GM19463 (cell line): ENCODE results near the gene MRPL27.

Source experiments
- ATAC-seq: cut with Tn5 transposase; IDR thresholded peaks from one replicate; pipeline ENCODE4 v1.9.1; 2021; ENCODE audit warnings: mild to moderate bottlenecking, moderate library complexity; ENCODE audit not compliant: unreplicated experiment

The MRPL27 gene

DNA sequence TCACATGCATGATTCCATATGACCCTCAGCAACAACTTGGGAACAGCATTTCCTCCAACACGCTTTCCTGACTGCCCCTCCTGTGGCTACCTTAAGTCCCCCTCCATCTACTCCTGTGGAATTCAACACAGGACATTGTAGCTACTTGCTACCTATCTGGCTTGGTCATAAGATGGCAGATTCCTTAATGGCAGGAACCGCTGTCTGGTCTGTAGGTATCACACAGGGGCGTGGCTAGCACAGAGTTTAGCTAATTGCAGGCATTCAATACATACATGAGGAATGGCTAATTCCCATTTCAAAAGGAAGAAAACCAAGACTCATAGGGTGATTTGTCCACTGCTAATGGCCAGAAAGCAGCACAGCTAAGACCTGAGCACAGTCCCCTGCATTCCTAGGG lies 15.7 kb upstream of the MRPL27 start:
- no peak for ATAC-seq

DNA sequence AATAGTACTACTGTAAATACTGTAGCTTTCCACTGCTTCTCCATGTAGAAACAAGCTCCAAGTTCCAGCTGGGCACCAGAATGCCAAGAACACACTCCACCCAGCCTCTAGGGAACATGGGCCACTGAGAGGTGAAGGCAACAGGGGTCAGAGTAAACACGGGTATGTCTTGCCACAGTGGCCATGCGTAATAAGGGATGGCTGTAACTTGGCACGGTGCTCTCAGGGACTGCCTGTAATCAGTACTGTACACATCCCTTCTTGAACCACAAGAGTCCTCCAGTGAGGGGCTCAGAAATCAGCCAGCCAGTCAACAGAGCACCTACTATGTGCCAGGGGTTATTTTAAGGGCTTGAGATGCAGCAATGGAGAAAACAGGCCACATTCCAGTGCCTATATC lies 13.5 kb upstream of the MRPL27 start:
- no peak for ATAC-seq

DNA sequence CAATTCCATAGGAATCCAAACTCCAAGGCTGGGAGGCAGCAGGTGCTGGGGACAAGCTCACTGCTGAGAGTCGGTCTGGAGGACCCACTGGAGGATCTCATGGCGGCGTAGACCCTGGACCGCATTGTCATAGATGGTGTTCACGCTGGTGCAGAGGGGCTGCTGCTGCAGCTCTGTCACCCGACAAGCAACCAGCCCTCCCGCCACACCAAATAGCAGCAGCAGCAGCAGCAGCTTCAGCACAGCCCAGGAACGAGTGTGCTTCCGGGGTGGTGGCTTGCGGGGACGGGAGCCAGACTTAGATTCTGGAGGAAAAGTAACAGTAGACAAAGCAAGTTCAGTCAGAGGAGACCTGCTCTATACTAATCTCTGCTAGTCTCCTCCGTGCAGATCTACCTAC lies 9.9 kb upstream of the MRPL27 start:
- no peak for ATAC-seq

DNA sequence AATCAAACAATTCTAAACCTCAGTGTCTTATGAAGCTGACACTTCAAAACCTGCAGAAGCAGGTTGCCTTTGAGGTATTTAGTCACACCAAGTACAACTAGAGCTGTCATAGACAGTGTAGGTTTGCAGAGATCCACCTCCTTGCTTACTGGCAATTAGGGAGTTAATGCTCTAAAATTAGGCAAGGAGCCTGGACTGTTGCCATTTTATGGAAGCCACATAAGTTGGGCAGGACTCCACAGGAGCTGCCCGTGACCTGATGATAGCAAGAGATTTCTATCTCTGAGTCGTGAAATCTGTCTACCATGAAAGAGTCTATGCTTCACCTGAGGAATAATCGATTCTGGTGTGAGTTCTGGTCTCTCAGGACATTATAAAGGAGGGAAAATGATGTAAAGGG lies 8.9 kb upstream of the MRPL27 start:
- ATAC-seq = no peak

DNA sequence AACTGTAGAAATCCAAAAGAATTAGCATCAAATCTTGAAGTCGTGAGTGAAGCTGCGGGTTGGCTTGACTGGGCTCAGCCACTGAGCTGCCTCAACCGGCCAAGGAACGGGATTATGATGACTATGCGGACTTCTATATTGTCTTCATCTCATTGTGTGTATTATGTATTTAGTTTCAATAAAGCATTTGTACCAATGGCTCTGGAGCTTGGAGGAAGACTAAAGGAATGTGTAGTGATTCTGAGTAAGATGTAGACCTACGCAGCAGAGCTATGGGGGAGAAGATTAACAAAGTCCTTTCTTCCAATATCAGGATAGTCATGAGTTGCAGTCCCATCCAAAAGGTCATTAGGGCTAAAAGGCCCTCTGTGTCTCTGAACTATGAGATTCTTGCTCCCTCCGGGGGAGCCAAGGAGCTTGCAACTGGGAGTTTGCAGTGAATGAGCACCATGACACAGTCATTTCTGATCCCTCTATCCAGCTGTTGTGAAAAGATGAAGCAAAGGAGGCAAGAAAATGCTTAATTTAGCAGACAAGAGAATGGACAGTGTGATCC lies 8.4 kb upstream of the MRPL27 start:
- no peak for ATAC-seq

DNA sequence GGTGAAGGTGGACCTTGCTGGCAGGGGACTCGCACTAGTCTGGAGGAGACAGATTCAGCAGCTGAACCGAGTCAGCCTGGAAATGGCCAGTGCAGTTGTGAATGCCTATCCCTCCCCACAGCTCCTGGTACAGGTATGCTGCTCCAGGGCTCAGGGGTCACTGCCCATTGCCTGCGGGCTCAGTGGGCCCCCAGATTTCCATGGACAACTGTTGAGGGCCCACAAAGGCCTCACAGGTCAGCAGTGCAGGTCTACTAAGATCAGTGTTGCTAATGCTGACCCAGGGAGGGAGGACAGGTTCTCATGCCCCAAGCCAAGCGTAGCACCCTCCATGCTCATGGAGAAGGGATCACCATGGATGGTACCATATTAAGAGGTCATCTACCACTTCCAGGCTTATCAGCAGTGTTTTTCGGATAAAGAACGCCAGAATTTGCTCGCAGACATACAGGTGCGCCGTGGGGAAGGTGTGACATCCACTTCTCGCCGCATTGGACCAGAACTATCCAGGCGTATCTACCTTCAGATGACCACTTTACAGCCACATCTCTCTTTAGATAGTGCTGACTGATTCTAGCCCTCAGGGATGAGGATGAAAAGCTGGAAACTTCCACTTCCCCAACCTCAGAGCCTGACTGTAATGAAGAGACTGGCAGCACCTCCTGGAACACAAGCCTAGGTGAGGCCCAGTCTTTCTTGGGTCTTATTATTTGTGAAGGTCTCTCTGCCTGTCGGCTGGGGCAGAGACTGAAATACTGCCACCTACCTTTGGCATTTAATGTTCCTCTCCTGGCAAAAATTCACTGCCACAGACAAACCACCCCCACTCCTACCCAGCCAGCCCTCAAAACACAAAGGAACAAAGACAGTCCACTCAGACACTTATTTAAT lies 7.6 kb upstream of the MRPL27 start:
- ATAC-seq = no peak

DNA sequence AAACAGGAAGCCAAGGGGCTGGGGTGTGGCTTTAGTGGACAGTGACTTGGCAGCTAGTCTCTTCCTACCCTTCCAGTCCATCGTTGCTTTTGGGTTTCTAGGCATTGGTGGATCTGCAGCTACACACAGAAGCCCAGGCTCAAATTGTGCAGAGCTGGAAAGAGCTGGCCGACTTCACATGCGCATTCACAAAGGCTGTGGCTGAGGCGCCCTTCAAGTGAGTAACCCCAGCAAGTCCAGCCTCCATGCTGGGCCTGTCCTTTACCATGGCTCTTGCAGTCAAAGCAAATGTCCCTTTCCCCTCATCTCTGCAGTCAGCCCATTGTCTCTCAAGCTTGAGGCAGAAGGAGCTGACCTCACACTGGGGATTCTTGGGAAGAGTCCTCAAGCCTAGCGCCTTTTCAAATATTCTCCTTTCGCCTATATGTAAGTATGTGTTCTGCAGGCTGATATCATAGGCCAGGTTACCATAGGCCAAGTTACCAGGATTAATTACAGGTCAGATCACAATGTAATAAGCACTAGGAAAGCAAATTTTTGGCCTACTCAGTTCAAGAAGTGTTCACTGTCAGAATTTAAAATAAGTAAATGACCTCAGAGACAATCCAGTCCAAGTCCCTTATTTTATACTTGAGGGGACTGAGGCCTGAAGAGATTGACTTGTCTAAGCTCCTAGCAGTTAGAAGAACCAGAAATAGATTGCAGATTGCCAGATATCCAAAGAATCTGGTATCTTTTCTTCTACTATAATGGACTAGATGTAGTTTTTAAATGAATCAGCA lies 6.6 kb upstream of the MRPL27 start:
- no peak for ATAC-seq

DNA sequence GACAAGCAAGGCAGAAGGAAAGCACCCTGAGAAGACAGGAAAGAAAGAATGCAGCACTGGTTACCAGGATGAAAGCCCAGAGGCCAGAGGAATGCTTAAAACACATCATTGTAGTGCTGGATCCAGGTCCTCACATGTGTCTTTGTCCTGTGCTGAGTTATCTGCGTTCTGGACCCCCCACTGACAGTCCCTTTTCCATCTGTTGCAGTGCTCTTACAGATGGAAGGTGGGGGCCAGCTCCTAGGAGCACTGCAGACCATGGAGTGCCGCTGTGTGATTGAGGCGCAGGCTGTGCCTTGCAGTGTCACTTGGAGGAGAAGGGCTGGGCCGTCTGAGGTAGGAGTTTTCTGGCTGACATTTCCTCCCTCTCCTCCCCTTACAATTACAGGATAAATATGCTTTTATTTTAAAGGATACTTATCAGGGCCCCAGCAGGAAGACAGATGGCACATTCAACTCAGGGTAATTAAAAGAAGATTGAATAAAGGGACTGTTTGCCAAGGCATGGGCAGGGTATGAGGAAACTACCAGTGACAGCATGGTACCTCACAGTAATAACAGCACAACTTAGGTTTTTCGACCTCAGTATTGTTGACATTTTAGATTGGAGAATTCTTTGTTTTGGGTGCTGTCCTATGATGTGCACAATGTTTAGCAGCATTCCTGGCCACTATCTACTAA lies 3.0 kb upstream of the MRPL27 start:
- no peak for ATAC-seq

DNA sequence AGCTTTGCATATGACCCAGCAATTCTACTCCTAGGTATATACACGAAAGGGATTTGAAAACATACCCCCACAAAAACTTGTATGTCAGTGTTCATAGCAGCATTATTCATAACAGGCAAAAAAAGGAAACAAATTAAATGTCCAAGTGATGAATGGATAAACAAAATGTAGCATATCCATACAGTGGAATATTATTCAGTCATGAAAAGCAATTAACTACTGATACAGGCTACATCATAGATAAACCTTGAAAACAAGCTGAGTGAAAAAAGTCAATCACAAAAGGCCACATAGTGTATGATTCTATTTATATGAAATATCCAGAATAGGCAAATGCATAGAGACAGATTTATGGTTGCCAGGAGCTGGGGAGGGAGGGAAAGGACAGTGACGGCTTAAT lies 721 bp upstream of the MRPL27 start:
- no peak for ATAC-seq

DNA sequence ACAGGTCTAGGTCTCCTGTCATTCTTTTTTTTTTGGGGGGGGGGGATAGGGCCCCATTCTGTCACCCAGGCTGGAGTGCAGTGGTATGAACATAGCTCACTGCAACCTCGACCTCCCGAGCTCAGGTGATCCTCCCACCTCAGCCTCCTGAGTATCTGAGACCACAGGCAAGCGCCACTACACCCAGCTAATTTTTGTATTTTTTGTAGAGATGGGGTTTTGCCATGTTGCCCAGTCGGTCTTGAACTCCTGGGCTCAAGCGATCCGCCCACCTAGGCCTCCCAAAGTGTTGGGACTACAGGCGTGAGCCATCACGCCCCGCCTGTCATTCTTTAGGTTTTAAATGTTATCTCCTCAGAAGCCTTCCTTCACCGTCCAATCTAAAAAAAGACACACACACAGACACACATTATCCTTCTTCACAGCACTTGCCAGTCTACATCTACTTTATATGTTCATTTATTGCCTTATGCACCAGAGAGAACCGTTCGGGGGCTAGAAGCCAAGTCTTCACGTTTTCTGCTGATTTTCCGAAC lies 694 bp downstream of the MRPL27 start:
- ATAC-seq = no peak

DNA sequence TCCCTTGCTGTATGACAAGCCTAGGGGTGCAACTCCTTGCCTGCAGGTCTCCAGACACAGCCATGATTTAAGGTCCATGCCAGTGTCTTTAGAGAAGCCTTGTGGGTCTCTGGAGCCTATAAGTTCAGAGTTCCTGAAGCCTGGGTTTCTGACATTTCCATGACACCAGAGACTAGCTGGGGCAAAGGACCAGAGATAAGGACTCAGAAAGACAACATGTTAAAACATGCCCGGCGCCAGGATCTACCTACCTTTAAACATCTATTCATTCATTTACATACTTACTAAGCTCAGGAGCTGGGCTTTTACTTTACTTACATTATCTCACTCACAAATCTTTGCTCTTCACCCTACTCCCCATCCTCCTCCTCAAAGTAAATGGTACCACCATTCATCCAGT lies 1.5 kb downstream of the MRPL27 start:
- no peak for ATAC-seq

DNA sequence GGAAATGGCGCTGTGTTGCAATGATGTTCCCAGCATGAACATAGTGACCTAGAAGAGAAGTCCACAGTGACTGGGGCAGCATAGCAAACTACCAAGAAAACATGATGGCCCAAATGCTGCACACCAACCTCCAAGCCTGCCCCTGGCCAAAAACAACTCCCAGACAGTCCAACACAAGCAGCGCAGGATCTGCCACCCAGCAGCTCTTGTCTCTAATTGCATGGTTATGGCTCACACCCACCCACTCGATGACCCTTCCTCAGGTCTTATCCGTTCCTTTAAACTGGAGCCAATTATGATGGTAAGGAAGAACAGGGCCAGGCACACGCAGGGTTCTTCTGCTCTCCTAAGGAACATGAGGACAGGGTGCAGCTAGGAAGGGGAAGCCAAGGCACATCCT lies 2.9 kb downstream of the MRPL27 start:
- ATAC-seq = no peak

DNA sequence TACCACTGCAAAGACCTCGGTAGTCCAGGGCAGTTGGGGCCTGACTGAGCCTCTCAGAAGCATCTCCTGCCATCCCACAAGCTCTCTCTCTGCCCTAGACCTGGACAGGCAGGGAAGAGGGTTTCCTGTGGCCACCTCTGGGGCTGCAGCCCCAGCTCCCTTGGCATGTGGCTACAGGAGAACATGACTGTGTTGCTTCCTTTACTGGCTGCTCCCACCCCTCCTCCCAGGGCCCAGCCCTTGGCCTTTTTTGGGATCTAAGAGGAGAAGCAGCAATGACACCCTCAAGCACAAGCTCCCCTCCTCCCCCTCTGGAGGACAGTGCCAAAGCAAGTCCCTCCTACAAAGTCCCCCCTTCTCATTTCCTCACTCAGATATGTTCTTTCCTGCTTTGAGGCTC lies 5.6 kb downstream of the MRPL27 start:
- ATAC-seq = no peak

DNA sequence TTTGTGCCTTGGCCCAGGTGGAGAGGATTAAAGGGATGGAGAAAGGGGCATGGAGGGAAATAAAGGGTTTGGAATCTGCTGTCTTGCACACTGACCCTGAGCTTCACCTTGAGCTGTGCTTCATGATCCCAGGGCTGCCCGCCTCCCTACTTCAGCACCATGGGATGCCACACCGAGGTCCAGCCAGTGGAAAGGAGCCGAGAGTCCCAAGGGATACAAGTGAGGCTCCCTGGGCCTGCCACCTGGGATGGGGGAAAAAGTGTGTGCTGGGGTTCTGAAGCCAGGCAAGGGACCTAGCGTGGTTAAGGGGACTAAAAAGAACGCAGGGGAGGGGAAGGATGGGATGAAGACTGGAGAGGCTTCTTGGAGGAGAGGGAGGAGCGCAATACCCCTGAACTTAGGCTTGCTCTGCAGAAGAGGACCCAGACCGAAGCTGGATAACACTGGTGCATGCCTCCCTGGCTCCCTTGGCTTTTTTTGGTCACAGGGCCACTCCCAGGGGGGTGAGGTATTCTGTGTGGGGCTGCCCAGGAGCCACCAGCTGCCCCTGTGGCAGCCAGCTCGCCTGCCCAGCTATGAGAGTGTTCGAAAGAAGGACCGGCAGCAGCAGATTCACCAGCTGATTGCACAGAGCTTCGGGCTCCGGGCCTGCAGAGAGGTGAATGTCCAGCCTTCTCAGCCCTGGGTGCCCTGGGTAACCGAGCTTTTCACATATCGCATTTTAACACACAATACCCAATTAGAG lies 7.2 kb downstream of the MRPL27 start:
- no peak for ATAC-seq

DNA sequence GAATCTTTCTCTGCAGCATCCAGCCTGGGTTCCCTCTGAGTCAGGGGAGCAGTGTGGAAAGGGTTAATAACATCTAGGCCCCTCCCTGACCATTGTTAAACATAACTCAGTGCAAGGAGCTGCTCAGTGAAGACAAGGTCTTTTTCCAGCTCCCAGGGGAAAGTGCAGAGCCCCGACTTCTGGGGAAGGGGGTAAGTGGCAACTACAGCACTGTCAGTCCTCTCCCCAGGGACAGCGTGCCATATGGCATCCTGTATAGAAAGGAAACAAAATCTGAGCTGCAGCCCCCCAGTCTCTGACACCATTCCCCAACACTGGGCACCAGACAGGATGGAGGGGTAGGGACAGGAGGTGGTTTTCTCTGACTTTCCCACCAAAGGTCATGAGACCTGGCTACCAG lies 7.8 kb downstream of the MRPL27 start:
- no peak for ATAC-seq

DNA sequence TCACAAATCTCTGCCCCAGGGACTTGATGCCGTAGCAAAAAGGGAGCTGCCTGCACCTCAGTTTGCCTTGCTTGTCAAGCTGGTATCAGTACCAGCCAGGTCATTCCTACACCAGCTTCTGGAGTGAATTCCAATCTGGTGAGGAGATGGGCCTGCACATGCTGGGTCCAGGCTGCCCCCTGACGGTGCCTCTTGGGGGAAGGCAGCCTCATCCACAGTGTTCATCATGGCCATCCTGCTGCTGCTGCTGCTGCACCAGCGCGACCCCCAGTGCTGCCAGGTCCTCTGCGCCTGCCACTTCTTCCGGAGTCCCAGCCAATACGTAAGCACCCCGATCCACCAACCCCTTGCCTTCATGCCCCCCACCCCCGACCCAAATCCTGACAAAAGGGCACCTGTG lies 8.3 kb downstream of the MRPL27 start:
- no peak for ATAC-seq

DNA sequence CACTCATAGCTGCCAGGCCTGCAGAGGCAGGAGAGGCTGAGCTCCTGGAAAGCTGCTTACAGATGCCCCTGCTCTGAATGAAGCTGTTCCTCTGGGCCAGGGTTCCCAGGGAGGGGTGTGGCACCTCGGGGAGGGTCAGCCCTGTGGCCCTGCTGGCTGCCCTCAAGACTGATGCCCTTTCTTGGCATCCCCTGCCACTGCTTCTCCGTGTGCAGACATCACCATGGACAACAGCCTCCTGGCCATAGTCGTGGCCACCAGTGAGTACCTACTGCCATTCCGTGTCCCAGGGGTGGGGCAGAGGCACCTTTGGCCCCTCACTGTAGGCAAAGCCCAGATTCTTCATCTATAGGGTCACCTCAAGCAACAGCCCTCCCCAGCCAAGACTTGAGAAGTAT lies 8.9 kb downstream of the MRPL27 start:
- no peak for ATAC-seq

DNA sequence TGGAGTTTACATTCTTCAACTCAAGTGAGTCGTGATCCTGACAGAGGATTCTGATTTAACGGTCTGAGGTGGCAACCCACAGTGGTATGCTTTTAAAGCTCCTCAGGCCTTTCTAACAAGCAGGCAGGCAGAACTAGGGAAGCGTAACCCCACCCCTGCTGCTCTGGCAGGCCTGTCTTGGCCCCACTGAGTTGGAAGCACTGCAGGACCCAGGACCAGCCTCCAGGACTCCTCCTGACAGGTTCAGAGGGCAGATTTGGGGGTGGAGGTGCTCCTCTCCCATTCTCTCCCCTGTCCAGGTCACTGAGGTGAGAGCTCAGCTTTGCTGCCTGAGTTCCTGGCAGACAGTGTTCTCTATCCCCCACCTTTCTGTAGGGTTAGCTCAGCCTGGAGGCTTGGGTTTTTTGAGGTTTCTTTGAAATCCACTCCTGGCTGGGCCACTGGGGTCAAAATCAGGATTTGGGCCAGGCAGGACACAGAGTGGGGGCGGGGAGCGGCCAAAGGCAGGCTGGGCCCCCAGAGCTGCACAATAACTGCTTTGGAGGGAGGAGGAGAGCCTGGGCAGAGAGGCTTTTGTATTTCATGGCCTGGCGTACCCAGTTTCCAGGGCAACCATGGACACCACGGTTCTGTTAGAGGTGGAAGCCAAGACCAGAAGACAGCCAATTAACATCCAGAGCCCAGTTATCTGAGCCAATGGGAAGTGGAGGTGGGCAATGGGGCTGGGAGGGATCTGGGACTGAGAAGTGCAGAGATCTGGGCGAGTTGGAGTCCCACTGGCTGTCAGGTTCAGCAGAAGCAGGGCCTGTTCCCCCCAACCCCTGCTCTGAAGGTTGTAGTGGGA lies 9.5 kb downstream of the MRPL27 start:
- no peak for ATAC-seq

DNA sequence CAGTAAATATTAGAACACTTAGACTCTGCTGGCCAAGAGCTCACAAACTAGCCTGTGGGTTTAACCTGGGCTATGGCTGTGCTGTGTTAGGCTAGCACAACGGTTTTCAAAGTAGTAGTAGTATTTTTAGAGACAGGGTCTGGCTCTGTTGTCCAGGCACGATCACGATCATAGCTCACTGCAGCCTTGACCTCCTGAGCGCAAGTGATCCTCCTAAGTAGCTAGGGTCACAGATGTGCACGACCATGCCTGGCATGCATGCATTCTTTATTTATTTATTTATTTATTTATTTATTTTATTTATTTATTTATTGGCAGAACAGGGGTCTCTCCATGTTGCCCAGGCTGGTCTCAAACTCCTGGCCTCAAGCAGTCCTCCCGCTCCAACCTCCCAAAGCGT lies 10.3 kb downstream of the MRPL27 start:
- no peak for ATAC-seq
